PC-3 (cell line): Measurements from ENCODE around the gene CDH13. TPM values are rescaled to one million over a fixed set of nuclear protein-coding genes. Genes with fewer than 3 reads are reported as not detected.

Source experiments
- ATAC-seq: fragments of 200-7000 bp; cut with Tn5 transposase; 2 replicates; pipeline ENCODE4 v1.9.1; 2020; ENCODE audit warnings: mild to moderate bottlenecking, moderate library complexity
- BruUV-seq: library from RNA; stranded (reverse); fragments of 400-500 nt; replicated peaks from 2 replicates; lab custom pipeline; 2021; lab: Mats Ljungman, UMichigan
- CTCF ChIA-PET: fragments of 300-600 bp; sonication (Branson Sonifier 250); formaldehyde crosslinking; loops from one replicate; lab custom pipeline; 2022; ENCODE audit warnings: antibody characterized with exemption; lab: Charles Lee
- POLR2A ChIA-PET: fragments of 300-600 bp; sonication (Branson Sonifier 250); formaldehyde crosslinking; loops from one replicate; lab custom pipeline; 2022; ENCODE audit warnings: antibody characterized with exemption; ENCODE audit not compliant: unreplicated experiment; lab: Charles Lee
- DNase-seq: peaks from one replicate; pipeline ENCODE4 v3.0.0-alpha.2; 2015
- H2AFZ ChIP-seq: fragments of 300-600 bp; sonication (generic); 2 replicates; pipeline ENCODE4 v1.6.0; 2016; ENCODE audit warnings: antibody characterized with exemption, low read length
- H3F3A ChIP-seq: fragments of 300-600 bp; sonication (generic); one replicate; pipeline ENCODE4 v1.6.0; 2017; ENCODE audit warnings: antibody characterized with exemption, low read length, control low read depth, mild to moderate bottlenecking; ENCODE audit not compliant: unreplicated experiment
- H3K27ac ChIP-seq: fragments of 300-600 bp; sonication (generic); 2 replicates; pipeline ENCODE4 v1.5.1; 2016; ENCODE audit warnings: mild to moderate bottlenecking, low read length
- H3K27me3 ChIP-seq: fragments of 300-600 bp; sonication (generic); 2 replicates; pipeline ENCODE4 v1.6.1; 2016; ENCODE audit warnings: low read length, mixed read lengths
- H3K36me3 ChIP-seq: fragments of 300-600 bp; sonication (generic); 2 replicates; pipeline ENCODE4 v1.6.1; 2016; ENCODE audit warnings: low read depth, mixed run types, low read length, mixed read lengths
- H3K4me1 ChIP-seq: fragments of 300-600 bp; sonication (generic); 2 replicates; pipeline ENCODE4 v1.5.1; 2016; ENCODE audit warnings: low read length; ENCODE audit not compliant: insufficient read depth
- H3K4me2 ChIP-seq: fragments of 300-600 bp; sonication (generic); 2 replicates; pipeline ENCODE4 v1.6.0; 2016; ENCODE audit warnings: low read length
- H3K4me3 ChIP-seq: fragments of 300-600 bp; sonication (generic); 2 replicates; pipeline ENCODE4 v1.5.1; 2016; ENCODE audit warnings: mild to moderate bottlenecking, low read length, mixed read lengths
- H3K79me2 ChIP-seq: fragments of 300-600 bp; sonication (generic); 2 replicates; pipeline ENCODE4 v1.6.1; 2017; ENCODE audit warnings: low read length, mixed read lengths
- H3K9ac ChIP-seq: fragments of 300-600 bp; sonication (generic); 2 replicates; pipeline ENCODE4 v1.6.0; 2016; ENCODE audit warnings: mild to moderate bottlenecking, low read length
- H3K9me2 ChIP-seq: fragments of 300-600 bp; sonication (generic); replicated peaks from 2 replicates; pipeline ENCODE4 v1.6.1; 2016; ENCODE audit warnings: mixed run types, low read length, mixed read lengths
- H3K9me3 ChIP-seq: fragments of 300-600 bp; sonication (generic); 2 replicates; pipeline ENCODE4 v1.6.1; 2016; ENCODE audit warnings: low read length, mixed read lengths
- H4K20me1 ChIP-seq: fragments of 300-600 bp; sonication (generic); 2 replicates; pipeline ENCODE4 v1.6.1; 2016; ENCODE audit warnings: low read length, mixed read lengths
- CTCF ChIP-seq: fragments of 300-600 bp; sonication (generic); conservative IDR thresholded peaks from 2 replicates; pipeline ENCODE4 v1.5.1; 2017; ENCODE audit warnings: antibody characterized with exemption, low read depth, mild to moderate bottlenecking, low read length
- EZH2 ChIP-seq: fragments of 300-600 bp; sonication (generic); IDR thresholded peaks from one replicate; pipeline ENCODE4 v1.6.1; 2017; ENCODE audit warnings: antibody characterized with exemption, mild to moderate bottlenecking, low read length; ENCODE audit not compliant: unreplicated experiment
- EZH2phosphoT487 ChIP-seq: fragments of 300-600 bp; sonication (generic); IDR thresholded peaks from 2 replicates; pipeline ENCODE4 v1.6.1; 2018; ENCODE audit warnings: mild to moderate bottlenecking, antibody characterized with exemption, low read length, borderline replicate concordance
- intact Hi-C: fragments of 100-400 bp; cut with micrococcal nuclease; formaldehyde crosslinking; loops from 2 replicates; pipeline ENCODE4 v1.9.0; 2023
- total RNA-seq: library from RNA; depleted of rRNA; stranded (reverse); fragments of >200 nt; gene quantifications from 2 replicates; pipeline ENCODE4 v1.2.3, GENCODE V29; 2014

CDH13 gene
- total RNA-seq, 1 experiment from 2014 or later = 0.36 TPM

GRCh38 chr16:82996814-82997213 lies 370.0 kb downstream of the CDH13 start:
- Histone ChIP-seq H3K9me3 (no peaks in the 10 kb centered on the region), H3K4me1 (no peaks in the 10 kb centered on the region), H3K9me2 (no peaks in the 10 kb centered on the region), H3K9ac (no peak overlapping the region), H3F3A (no peaks in the 10 kb centered on the region), H3K79me2 (no peaks in the 10 kb centered on the region), H4K20me1 (no peaks in the 10 kb centered on the region), H2AFZ (no peak overlapping the region), H3K4me2 (no peak overlapping the region), H3K36me3 (no peaks in the 10 kb centered on the region), H3K4me3 (no peak overlapping the region), H3K27ac (no peak overlapping the region), H3K27me3 (no peaks in the 10 kb centered on the region)
- no peak for DNase-seq
- POLR2A ChIA-PET = no interaction called here
- intact Hi-C loops = no loop called here
- TF ChIP-seq EZH2 = no peak
- no peak for TF ChIP-seq EZH2phosphoT487
- no peak for TF ChIP-seq CTCF
- CTCF ChIA-PET = no interaction called here
- no peak for ATAC-seq
- BruUV-seq = no TSS peak

- ATAC-seq (no peak), DNase-seq (no peak)
- Histone ChIP-seq H3K4me1 (no peaks in the 10 kb centered on the region), H3K36me3 (no peaks in the 10 kb centered on the region), H4K20me1 (no peaks in the 10 kb centered on the region), H3K4me2 (no peak overlapping the region), H3K27me3 (no peaks in the 10 kb centered on the region), H3K9me2 (no peaks in the 10 kb centered on the region), H3K27ac (no peak overlapping the region), H3K9ac (no peak overlapping the region), H2AFZ (no peak overlapping the region), H3K4me3 (no peak overlapping the region), H3K79me2 (no peaks in the 10 kb centered on the region), H3F3A (no peaks in the 10 kb centered on the region), H3K9me3 (no peaks in the 10 kb centered on the region)
- ChIA-PET CTCF (no interaction called here), POLR2A (no interaction called here)
- no TSS peak for BruUV-seq
- intact Hi-C loops = no loop called here
- TF ChIP-seq EZH2phosphoT487 (no peak), CTCF (no peak), EZH2 (no peak)
These were observed 372.9 kb downstream of the CDH13 start for GRCh38 chr16:82999711-83000110.

GRCh38 chr16:83002351-83003334 lies 375.9 kb downstream of the CDH13 start:
- ATAC-seq (no peak), DNase-seq (no peak)
- Histone ChIP-seq H3K9ac (no peak overlapping the region), H3K4me1 (no peaks in the 10 kb centered on the region), H2AFZ (no peak overlapping the region), H3K9me3 (no peaks in the 10 kb centered on the region), H3K36me3 (no peaks in the 10 kb centered on the region), H3K4me3 (no peak overlapping the region), H3F3A (no peaks in the 10 kb centered on the region), H4K20me1 (no peaks in the 10 kb centered on the region), H3K9me2 (no peaks in the 10 kb centered on the region), H3K79me2 (no peaks in the 10 kb centered on the region), H3K27me3 (no peaks in the 10 kb centered on the region), H3K27ac (no peak overlapping the region), H3K4me2 (no peak overlapping the region)
- POLR2A ChIA-PET = no interaction called here
- TF ChIP-seq EZH2phosphoT487 = no peak
- no peak for TF ChIP-seq CTCF
- no peak for TF ChIP-seq EZH2
- intact Hi-C loops = no loop called here
- BruUV-seq = no TSS peak
- CTCF ChIA-PET = no interaction called here
